NK-92 treated with Interleukin-12 subunit alpha and Interleukin-12 subunit beta, amount 100 ng/mL, for 24 hours (cell line): Measurements from ENCODE around the gene DPYD.

ENCODE experiments used
- DNase-seq: peaks from one replicate; lab custom pipeline; 2025; lab: John Stamatoyannopoulos, UW

The DPYD gene

DNA sequence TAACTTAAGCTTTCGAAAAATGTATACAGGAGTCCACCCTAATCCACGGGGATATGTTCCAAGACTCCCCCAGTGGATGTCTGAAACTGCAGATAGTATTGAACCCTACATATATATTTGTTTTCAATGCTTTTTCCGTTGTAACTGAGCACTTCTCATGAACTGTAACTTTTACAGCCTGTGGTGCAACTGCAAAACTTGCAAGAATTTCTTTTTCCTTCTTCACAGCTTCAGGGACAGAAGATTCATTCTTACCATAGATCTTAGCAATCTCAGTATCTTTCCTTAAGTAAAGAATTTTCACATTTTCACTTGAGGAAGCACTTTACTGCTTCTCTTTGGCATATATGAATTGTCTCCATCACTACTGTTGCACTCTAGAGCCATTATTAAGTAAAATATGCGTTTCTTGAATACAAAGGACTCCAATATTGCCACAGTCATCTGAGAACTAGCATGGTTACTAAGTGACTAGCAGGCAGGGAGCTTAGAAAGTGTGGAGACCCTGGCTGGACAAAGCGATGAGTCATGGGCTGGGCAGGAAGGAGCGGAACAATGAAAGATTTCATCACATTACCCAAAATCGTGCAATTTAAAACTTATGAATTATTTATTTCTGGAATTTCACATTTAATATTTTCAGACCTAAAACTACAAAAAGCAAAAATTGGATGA lies 14.1 kb downstream of the DPYD start:
- DNase-seq = no peak

DNA sequence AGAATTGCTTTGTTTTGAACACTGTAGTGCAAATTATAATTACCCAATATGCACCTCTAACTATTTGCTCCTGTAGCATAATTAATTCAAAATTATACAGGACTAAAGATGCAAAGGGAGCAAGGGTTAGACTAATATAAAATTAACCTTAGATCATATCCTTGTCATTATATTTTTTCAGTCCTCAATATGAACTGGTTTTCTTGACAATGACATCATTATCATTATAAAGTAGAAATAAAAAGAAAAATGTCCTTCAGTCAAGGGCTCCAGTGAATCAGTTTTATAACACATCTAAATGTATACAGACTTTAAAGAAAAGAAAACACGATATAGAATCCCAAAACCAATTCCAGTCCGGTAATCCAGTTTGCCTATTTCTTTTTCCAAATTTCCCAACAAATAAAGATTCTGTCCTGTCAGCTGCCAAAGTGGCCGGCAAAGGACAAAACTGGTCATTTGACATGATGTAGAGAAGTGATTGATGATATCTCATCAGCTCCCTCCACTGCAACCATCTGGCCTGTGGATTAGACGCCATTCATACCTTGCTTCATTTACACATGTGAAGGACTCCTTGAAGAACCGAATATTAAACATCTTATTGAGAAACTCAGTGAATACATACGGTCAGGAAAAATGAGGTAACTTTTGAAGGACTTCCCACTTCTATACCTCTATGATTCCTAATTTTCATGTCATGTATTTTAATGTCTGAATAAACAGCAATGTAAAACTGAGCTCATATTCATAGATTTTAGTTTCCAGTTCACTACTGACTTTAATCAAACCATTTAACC lies 15.5 kb downstream of the DPYD start:
- no peak for DNase-seq

- DNase-seq = no peak
Measured at GRCh38 chr1:97904534-97904933, 16.3 kb downstream of the DPYD start.

- DNase-seq = no peak
Measured at GRCh38 chr1:97903626-97904025, 17.2 kb downstream of the DPYD start.

GRCh38 chr1:97902067-97902466 lies 18.8 kb downstream of the DPYD start:
- DNase-seq = no peak

DNA sequence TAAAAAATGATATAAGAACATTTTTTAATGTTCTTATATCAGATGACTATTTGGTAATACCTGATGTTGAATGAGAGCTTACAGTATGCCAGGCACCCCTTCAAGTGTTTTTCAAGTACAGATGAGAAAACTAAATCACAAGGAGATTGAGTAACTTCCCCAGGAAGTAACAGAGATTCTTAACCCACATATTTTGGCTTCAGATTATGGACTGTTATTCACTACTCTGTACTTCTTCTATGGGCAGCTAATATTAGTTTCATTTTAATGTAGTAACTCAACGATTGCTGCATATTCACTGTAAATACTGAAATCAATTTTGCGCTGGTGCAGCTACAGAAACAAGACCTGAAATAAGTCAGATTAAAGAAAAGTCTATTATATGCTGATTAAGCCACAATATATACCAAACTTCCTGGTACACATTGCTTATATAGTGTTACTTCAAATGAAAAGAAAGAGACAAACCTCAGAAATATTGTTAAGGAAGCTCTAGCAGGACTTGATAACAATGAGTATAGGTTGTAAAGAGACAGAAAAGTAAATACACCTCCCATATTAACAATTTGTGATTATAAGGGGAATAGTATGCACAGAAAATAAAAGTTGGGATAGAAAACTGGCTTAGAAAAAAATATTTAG lies 19.7 kb downstream of the DPYD start:
- no peak for DNase-seq

DNA sequence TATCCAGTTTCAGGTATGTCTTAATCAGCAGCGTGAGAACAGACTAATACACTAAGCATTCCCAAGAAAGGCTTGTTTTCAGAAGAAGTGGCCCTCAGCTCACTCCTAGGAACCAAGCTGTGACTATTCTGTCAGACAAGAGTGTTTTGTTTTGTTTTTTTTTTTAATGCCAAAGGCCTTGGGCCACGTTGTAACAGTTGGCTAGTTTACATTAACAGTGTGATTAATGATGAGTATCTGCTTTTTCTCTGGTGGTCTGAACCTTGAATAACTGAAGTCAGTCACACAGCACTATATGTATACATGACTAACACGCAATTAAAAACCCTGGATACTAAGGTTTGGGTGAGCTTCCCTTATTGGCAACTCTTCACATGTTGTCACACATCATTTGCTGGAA lies 21.9 kb downstream of the DPYD start:
- DNase-seq = no peak

DNA sequence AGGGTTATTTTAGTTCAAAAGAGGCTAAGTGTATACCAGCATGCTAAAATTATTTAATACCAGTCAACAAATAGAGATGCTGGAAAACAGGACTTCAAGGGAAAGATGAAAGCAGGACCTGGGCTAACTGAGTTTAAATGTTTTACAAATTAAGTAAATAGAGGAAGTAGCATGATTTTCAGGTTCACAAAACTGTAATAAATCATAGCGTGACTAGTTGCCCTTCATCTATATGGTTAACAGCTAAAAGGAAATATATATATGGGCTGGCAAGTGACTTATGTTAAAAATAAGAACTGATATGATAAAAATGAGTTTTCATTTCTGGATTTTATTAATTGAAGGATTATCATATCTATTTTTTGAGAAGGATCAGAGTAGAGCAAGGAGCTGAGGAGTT lies 25.6 kb downstream of the DPYD start:
- DNase-seq = no peak

GRCh38 chr1:97893844-97894243 lies 27.0 kb downstream of the DPYD start:
- no peak for DNase-seq

DNA sequence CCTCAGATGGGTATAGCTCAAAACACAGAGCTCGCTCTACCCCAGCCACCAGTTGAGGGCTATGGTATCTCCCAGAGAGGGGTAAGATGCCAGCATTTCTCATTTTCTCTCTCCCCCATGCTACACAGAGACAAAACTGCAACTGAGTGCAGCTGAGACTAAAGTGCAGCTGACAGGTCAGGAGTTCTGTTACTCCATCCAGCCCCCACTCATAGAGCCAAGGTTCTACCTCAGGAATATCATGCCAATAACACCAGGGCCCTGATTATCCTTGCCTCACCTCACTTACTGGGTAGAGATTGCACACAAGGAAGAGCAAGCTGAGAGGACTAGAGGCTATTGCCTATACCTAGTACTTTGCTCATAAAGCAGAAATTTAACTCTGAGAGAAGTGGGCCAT lies 34.6 kb downstream of the DPYD start:
- no peak for DNase-seq

GRCh38 chr1:97883823-97884222 lies 37.0 kb downstream of the DPYD start:
- DNase-seq = no peak

GRCh38 chr1:97877307-97877706 lies 43.5 kb downstream of the DPYD start:
- DNase-seq = no peak

- DNase-seq = no peak
Measured at GRCh38 chr1:97875996-97876395, 44.8 kb downstream of the DPYD start.

DNA sequence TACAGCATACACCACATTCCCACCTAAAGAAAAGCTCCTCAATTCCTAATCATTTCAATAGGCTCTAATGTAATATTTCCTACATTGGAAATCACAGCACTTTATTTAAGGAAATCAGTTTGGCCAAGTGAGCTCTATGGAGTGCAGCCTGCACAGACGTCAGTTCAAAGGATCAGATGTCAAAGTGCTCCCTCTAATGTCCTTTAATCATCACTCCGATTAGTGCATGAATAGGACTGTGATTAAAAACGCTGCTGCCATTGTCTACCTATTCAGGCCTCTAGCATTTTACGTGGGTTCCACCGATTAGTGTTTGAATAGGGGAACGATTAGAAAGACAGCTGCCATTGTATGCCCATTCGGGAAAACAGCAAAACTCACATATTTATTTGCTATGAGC lies 50.2 kb downstream of the DPYD start:
- no peak for DNase-seq

DNA sequence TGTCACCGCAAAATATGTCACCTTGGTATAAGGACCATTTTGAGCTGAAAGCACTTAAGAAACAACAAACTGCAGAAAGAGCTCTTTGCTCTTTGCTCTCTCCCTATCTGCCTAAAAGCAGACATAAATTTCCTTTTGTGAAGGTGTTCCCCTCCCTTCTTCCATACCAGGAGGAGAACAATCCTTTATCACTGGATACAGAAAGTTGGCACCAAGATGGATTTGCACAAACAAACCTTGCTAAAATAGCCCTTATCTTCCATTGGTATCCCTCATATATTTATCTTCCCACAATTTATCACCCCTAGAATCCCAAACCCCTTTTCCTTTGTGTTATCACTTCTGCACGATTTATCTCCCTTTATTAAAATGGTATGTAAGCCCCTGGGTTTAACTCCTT lies 51.4 kb downstream of the DPYD start:
- DNase-seq = no peak

DNA sequence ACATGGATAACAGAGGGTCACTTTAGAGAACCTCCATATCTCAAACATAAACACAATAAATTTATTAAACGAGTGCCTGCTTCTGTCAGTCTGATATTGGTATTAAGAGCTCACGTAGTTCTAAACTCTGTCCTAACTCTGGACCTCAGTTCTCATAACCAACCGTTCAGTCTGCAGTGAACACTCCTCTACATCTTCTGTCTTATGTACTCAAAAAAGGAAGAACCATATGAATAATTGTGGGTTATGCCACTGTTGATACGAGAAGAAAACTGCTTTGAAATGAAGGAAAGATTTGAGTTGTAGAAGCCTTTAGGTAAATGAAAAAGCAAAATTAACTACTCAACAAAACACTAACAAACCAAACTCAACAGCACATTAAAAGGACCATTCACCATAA lies 53.7 kb downstream of the DPYD start:
- DNase-seq = no peak

- no peak for DNase-seq
Measured at GRCh38 chr1:97864615-97865014, 56.2 kb downstream of the DPYD start.

GRCh38 chr1:97853221-97853620 lies 67.6 kb downstream of the DPYD start:
- DNase-seq = no peak

DNA sequence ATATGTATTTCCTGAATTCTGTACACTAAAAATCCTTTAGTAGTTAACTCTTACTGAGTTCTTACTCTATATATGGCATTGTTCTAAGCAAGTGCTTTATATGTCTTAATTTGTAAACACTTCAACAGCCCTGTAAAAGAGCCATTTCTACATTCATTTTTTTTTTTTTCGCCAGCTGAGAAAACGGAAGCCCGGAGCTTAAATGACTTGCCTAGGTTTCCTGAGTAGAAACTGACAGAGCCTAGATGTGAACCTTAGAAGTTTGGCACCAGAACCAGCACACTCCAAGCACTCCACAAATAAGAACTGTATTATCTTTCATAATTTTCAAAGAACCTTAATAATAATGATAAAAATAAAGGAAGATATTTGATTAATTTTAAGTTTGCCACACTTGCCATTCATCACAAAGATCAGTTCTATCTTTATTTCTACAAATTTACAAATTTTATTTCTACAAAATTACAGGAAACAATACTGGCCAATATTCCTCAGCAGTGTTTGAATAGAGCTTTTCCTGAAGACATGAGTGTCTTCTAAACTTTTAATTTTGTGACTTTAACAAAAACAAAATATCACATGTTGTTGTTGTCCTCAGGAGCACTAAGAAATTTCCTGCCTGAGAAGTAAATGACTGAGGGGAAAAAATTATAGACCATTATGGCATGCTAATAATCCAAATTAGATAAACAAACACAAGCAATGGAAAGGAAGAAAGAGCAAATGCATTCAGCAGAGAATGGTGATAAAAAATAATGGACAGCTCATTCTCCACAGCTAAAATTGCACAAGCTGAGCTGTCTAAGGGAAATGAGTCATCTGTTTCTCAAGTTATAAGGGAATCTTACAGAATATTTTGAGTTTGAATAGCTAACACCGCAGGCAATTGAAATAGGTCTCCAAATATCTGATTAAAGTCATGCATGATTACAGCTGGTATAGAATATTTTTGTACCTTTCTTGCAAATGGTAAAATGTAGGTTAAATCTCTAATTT lies 71.2 kb downstream of the DPYD start:
- DNase-seq = no peak

DNA sequence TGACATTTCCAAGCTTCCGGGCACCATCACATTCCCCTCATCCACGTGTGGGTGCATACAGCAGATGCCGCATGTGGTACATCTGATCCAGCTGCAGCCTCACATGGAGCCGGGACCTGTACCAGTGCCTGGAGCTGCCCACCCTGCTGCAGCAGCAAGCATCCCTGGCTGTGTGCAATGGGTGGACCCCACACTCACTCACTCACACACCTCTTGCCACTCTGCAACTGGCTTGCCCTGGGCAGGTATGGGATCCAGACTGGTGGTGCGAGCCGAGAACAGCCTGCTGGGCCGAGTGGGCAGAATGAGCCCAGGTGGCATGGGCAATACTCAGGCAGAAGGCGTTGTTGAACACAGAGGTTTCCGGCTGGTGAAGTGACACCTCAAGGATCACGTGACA lies 75.0 kb downstream of the DPYD start:
- no peak for DNase-seq

DNA sequence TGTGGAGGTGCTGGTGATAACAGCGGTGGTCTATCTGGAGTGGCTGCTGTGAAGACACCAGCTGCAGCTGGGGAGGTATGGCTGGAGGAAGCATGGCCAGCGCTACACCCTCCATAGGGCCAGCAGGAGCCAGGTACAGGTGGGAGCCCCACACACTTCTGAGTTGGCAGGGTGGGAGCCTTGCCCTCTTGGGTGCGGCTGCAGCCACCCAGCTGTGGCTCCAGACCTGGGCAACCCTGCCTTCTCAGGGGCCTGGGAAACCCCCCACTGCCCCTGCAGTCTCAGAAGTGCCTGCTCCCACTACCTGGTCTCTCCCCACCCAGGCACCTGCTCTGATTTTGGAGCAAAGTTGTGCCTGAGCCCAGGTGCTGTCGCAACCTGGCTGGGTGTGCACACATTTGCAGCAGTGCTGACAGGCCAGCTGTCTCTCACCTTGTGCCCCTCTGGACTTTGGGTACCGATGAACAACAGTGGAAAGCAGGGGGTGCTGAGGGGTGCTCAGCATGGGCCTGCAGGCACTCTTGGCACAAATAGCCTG lies 76.2 kb downstream of the DPYD start:
- DNase-seq = no peak

GRCh38 chr1:97841338-97841737 lies 79.5 kb downstream of the DPYD start:
- no peak for DNase-seq
